Measurements from ENCODE around the gene SNUPN.
"Not testable (repeated sequence)": the region's sequence is repeated elsewhere in the genome, so short reads cannot be mapped to it uniquely, and the experiment has no call there.

The SNUPN gene

DNA sequence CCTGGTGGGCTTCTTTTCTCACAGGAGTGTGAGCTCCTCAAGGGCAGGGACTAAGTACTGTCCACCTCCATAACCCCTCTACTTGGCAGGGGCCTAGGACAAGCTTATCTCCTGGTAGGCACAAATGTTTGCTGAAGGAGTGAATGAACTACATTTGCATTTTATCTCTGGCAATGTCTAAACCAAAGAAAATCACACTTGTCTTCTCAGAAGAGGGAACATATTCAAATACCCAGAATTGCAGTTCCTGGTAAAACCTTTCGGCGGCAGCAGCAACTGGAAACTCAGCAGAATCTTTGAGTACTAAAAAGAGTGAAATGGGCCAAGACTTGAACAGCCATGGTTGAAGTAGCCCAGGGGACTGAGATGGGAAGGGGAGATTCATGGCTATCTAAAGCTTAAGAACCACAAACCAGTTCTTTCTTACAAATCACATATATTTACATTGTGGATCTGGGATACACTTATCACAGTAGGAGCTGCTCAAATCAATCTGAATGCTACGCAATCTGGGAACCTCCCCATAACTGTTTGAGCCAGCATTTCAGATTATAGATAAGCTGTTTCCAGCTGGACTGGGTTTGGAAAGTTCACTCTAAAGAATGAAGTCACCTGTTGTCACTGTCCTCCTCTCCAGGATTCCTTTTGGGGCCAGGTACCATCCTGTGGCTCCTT lies 27.7 kb downstream of the SNUPN start:
- Histone ChIP-seq H3K27ac (ENCODE audit: low read length) (no peak overlapping the region), H3K9me3 (ENCODE audit: control insufficient read depth, insufficient read depth, low read length) (no peaks in the 10 kb centered on the region), H3K4me3 (ENCODE audit: low read length) (no peak overlapping the region), H3K27me3 (ENCODE audit: control insufficient read depth, insufficient read depth, low read length) (no peaks in the 10 kb centered on the region), H3K4me1 (ENCODE audit: control insufficient read depth, insufficient read depth, low read length) (no peaks in the 10 kb centered on the region), H3K36me3 (ENCODE audit: control insufficient read depth, insufficient read depth, low read length) (0 out of 2 replicates have a peak, but pooled peaks cover 3% of the 10 kb centered on the region)
- DNase-seq (ENCODE audit: low read depth, low spot score), result no peak
- WGBS (ENCODE audit: insufficient coverage, insufficient read length), result no CpG with 5 or more reads among the region's 3 CpGs

DNA sequence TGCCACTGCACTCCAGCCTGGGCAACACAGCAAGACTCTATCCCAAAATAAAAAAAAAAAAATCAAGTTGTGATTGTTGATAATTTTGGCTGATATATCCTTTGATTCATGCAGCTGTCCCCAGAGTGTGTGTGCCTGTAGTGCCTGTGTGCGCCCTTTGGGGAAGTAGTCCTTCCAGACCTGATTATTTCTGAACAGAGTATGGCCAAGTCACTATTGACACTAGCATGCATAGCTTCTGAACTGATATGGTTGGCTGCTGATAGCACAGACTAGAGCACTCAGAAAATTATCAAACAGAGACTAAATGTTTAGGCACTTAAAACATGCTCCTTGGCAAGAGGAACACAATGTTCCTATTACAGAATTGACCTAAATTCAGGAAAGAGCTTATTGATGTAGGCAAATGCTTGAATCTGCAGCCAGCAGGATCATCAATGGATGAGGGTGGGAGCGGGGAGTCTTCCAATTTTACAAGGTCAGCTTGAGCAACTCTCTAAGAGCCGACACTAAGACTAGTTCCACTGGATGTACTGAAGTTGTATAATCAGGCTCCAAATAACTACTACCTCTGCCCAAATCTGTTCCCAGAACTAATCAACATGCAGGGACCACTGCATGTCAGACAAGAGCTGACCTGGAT lies 28.7 kb downstream of the SNUPN start:
- WGBS (ENCODE audit: insufficient coverage, insufficient read length), result no CpG with 5 or more reads among the region's 3 CpGs
- Histone ChIP-seq H3K4me1 (ENCODE audit: control insufficient read depth, insufficient read depth, low read length) (no peaks in the 10 kb centered on the region), H3K27me3 (ENCODE audit: control insufficient read depth, insufficient read depth, low read length) (no peaks in the 10 kb centered on the region), H3K36me3 (ENCODE audit: control insufficient read depth, insufficient read depth, low read length) (0 out of 2 replicates have a peak, but pooled peaks cover 3% of the 10 kb centered on the region), H3K27ac (ENCODE audit: low read length) (no peak overlapping the region), H3K9me3 (ENCODE audit: control insufficient read depth, insufficient read depth, low read length) (no peaks in the 10 kb centered on the region), H3K4me3 (ENCODE audit: low read length) (no peak overlapping the region)
- DNase-seq (ENCODE audit: low read depth, low spot score), result no peak

DNA sequence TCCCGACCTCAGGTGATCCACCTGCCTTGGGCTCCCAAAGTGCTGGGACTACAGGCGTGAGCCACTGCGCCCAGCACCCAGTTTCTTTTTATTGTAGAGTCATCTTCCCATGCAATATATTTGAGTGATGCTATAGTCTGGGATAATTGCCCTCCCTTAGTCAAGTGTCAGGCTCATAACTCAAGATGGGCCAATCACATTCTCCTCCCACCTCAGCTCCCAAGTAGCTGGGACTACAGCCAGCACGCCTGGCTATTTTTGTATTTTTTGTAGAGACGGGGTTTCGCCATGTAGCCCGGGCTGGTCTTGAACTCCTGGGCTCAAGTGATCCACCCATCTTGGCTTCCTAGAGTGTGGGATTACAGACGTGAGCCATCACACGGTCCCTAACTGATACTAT lies 31.2 kb downstream of the SNUPN start:
- WGBS (ENCODE audit: insufficient coverage, insufficient read length), result no CpG with 5 or more reads among the region's 9 CpGs
- H3K36me3 ChIP-seq (ENCODE audit: control insufficient read depth, insufficient read depth, low read length), result no peaks in the 10 kb centered on the region

DNA sequence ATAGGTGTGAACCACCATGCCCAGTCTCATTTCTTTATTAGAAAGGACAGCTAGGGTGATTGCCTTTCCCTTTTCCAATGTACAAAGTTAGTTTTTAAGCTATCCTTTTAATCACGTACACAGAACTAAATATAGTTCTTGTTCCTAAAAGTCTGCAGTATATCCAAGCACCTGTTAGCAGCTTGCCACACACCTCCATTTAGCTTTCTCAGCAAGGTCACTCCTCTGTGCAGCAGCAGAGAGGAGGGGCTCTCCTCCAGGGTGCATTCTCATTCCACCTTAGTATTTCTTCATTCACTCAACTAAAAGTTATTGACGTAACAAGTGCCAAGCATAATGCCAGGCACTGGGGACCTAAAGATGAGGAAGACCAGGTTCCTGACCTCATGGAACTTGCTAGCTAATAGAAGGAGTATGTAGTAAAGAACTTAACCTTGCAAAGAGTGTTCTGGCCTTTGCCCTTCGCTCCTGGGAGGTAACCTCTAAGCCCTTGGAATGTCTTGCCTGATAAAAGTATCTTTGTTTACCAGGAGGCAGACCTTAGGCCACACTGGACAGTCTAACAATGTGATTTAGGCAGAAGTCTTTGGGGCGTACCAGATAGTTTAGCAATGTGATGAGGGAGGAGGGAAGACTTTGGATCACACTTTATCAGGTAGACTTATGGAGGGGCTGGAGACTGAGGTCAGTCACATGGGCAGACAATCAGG lies 33.7 kb downstream of the SNUPN start:
- DNase-seq (ENCODE audit: low read depth, low spot score), result no peak
- Histone ChIP-seq H3K27ac (ENCODE audit: low read length) (no peak overlapping the region), H3K4me1 (ENCODE audit: control insufficient read depth, insufficient read depth, low read length) (no peaks in the 10 kb centered on the region), H3K4me3 (ENCODE audit: low read length) (no peak overlapping the region), H3K27me3 (ENCODE audit: control insufficient read depth, insufficient read depth, low read length) (no peaks in the 10 kb centered on the region), H3K36me3 (ENCODE audit: control insufficient read depth, insufficient read depth, low read length) (no peaks in the 10 kb centered on the region), H3K9me3 (ENCODE audit: control insufficient read depth, insufficient read depth, low read length) (no peaks in the 10 kb centered on the region)
- no CpG with 5 or more reads among the region's 4 CpGs for WGBS (ENCODE audit: insufficient coverage, insufficient read length)

More for the DNA sequence above, 31.2 kb downstream of the SNUPN start:
- Histone ChIP-seq H3K27ac (ENCODE audit: low read length) (no peak overlapping the region), H3K9me3 (ENCODE audit: control insufficient read depth, insufficient read depth, low read length) (no peaks in the 10 kb centered on the region), H3K27me3 (ENCODE audit: control insufficient read depth, insufficient read depth, low read length) (no peaks in the 10 kb centered on the region), H3K4me3 (ENCODE audit: low read length) (no peak overlapping the region), H3K4me1 (ENCODE audit: control insufficient read depth, insufficient read depth, low read length) (no peaks in the 10 kb centered on the region)
- DNase-seq (ENCODE audit: low read depth, low spot score), result no peak

DNA sequence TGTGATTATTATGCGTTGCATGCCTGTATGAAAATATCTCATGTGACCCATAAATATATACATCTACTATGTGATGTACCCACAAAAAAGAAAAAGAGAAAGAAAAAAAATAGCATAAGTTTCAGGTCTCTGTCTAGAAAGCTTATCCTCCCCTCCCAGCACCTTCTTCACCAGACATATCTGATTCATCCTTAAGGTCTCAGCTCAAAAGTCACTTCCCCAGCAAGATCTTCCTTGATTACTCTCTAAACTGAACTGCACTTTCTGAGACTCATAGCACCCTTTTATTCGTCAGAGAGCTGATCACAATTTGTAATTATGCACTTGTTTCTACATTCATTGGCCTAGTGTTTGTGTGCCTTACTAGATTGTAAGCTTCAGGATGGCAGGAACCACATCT lies 35.3 kb downstream of the SNUPN start:
- Histone ChIP-seq H3K9me3 (ENCODE audit: control insufficient read depth, insufficient read depth, low read length) (no peaks in the 10 kb centered on the region), H3K36me3 (ENCODE audit: control insufficient read depth, insufficient read depth, low read length) (no peaks in the 10 kb centered on the region), H3K27ac (ENCODE audit: low read length) (no peak overlapping the region), H3K4me1 (ENCODE audit: control insufficient read depth, insufficient read depth, low read length) (no peaks in the 10 kb centered on the region), H3K27me3 (ENCODE audit: control insufficient read depth, insufficient read depth, low read length) (no peaks in the 10 kb centered on the region), H3K4me3 (ENCODE audit: low read length) (no peak overlapping the region)
- no peak for DNase-seq (ENCODE audit: low read depth, low spot score)
- no CpG with 5 or more reads among the region's 2 CpGs for WGBS (ENCODE audit: insufficient coverage, insufficient read length)

DNA sequence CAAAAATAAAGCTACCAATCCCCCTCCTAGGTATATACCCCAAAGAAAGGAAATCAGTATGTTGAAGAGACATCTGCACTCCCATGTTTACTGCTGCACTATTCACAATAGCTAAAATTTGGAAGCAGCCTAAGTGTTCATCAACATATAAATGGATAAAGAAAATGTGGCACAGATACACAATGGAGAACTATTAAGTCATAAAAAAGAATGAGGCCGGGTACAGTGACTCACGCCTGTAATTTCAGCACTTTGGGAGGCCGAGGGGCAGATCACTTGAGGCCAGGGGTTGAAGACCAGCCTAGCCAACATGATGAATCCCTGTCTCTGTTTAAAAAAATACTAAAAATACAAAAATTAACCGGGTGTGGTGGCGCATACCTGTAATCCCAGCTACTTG lies 36.5 kb downstream of the SNUPN start:
- no peaks in the 10 kb centered on the region for H3K9me3 ChIP-seq (ENCODE audit: control insufficient read depth, insufficient read depth, low read length)
- H3K4me1 ChIP-seq (ENCODE audit: control insufficient read depth, insufficient read depth, low read length), result no peaks in the 10 kb centered on the region
- H3K4me3 ChIP-seq (ENCODE audit: low read length), result no peak overlapping the region
- H3K36me3 ChIP-seq (ENCODE audit: control insufficient read depth, insufficient read depth, low read length), result no peaks in the 10 kb centered on the region
- no peaks in the 10 kb centered on the region for H3K27me3 ChIP-seq (ENCODE audit: control insufficient read depth, insufficient read depth, low read length)
- no peak for DNase-seq (ENCODE audit: low read depth, low spot score)
- no CpG with 5 or more reads among the region's 5 CpGs for WGBS (ENCODE audit: insufficient coverage, insufficient read length)
- no peak overlapping the region for H3K27ac ChIP-seq (ENCODE audit: low read length)

DNA sequence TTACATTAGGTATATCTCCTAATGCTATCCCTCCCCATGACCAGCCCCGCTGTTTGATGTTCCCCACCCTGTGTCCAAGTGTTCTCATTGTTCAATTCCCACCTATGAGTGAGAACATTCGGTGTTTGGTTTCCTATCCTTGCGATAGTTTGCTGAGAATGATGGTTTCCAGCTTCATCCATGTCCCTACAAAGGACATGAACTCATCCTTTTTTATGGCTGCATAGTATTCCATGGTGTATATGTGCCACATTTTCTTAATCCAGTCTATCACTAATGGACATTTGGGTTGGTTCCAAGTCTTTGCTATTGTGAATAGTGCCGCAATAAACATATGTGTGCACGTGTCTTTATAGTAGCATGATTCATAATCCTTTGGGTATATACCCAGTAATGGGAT lies 39.1 kb downstream of the SNUPN start:
- DNase-seq (ENCODE audit: low read depth, low spot score); H3K4me1 ChIP-seq (ENCODE audit: control insufficient read depth, insufficient read depth, low read length); H3K36me3 ChIP-seq (ENCODE audit: control insufficient read depth, insufficient read depth, low read length); H3K4me3 ChIP-seq (ENCODE audit: low read length); H3K27me3 ChIP-seq (ENCODE audit: control insufficient read depth, insufficient read depth, low read length); H3K9me3 ChIP-seq (ENCODE audit: control insufficient read depth, insufficient read depth, low read length); H3K27ac ChIP-seq (ENCODE audit: low read length): not testable (repeated sequence)
- WGBS (ENCODE audit: insufficient coverage, insufficient read length), result no CpG with 5 or more reads among the region's 5 CpGs

DNA sequence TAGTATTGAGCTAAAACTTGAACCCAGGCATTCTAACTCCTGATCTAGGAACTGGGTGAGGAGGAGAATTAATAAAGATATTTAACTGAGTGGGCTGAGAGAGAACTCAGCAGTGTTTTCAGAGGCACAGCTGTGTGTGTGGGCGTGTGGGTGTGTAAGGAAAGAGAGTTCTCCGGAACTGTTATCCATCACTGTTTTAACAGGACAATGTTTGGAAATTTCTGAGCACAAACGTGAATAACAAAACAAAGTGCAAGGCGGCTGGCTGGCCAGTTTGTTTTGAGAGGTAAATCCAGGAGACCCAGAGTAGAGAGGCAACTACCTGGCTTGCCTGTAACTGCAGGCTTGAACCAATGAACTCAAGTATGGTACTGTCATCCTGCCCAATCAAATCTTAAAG lies 41.4 kb downstream of the SNUPN start:
- Histone ChIP-seq H3K36me3 (ENCODE audit: control insufficient read depth, insufficient read depth, low read length) (no peaks in the 10 kb centered on the region), H3K9me3 (ENCODE audit: control insufficient read depth, insufficient read depth, low read length) (no peaks in the 10 kb centered on the region), H3K4me3 (ENCODE audit: low read length) (no peak overlapping the region), H3K27me3 (ENCODE audit: control insufficient read depth, insufficient read depth, low read length) (no peaks in the 10 kb centered on the region), H3K27ac (ENCODE audit: low read length) (no peak overlapping the region), H3K4me1 (ENCODE audit: control insufficient read depth, insufficient read depth, low read length) (no peaks in the 10 kb centered on the region)
- no CpG with 5 or more reads among the region's 4 CpGs for WGBS (ENCODE audit: insufficient coverage, insufficient read length)
- DNase-seq (ENCODE audit: low read depth, low spot score), result no peak

DNA sequence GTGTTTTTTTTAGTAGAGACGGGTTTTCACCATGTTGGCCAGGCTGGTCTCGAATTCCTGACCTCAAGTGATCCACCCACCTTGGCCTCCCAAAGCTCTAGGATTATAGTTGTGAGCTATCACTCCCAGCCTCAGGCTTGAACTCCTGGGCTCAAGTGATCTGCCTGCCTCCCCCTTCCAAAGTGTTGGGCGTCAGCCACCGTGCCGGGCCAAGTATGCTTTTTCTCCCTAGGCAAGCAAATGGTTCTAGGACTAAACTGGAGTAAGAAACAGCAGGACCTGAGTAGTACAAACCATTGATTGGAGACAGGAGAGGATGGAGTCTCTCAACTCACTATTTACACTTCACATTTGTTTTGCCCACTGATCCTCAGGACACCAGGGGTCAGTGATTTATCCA lies 41.8 kb downstream of the SNUPN start:
- Histone ChIP-seq H3K27me3 (ENCODE audit: control insufficient read depth, insufficient read depth, low read length) (no peaks in the 10 kb centered on the region), H3K27ac (ENCODE audit: low read length) (no peak overlapping the region), H3K4me3 (ENCODE audit: low read length) (no peak overlapping the region), H3K4me1 (ENCODE audit: control insufficient read depth, insufficient read depth, low read length) (no peaks in the 10 kb centered on the region), H3K36me3 (ENCODE audit: control insufficient read depth, insufficient read depth, low read length) (no peaks in the 10 kb centered on the region), H3K9me3 (ENCODE audit: control insufficient read depth, insufficient read depth, low read length) (no peaks in the 10 kb centered on the region)
- no CpG with 5 or more reads among the region's 5 CpGs for WGBS (ENCODE audit: insufficient coverage, insufficient read length)
- DNase-seq (ENCODE audit: low read depth, low spot score), result no peak

DNA sequence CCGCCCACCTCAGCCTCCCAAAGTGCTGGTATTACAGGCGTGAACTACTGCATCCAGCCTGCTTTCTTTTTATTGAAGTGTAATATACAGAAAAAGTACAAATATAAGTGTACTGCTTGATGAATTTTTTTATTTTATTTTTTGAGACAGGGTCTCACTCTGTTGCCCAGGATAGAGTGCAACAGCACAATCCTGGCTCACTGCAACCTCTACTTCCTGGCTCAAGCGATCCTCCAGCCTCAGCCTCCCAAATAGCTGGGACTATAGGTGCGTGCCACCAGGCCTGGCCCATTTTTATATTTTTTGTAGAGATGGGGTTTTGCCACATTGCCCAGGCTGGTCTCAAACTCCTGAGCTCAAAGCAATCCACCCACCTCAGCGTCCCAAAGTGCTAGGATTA lies 42.6 kb downstream of the SNUPN start:
- not testable (repeated sequence) for H3K4me3 ChIP-seq (ENCODE audit: low read length); H3K9me3 ChIP-seq (ENCODE audit: control insufficient read depth, insufficient read depth, low read length); DNase-seq (ENCODE audit: low read depth, low spot score); H3K27me3 ChIP-seq (ENCODE audit: control insufficient read depth, insufficient read depth, low read length); H3K36me3 ChIP-seq (ENCODE audit: control insufficient read depth, insufficient read depth, low read length); H3K27ac ChIP-seq (ENCODE audit: low read length); H3K4me1 ChIP-seq (ENCODE audit: control insufficient read depth, insufficient read depth, low read length)
- WGBS (ENCODE audit: insufficient coverage, insufficient read length), result no CpG with 5 or more reads among the region's 5 CpGs

Measured in iPS DF 6.9 (cell line).